Effector CD8-positive, alpha-beta T cell (primary cell): ENCODE results near the gene CA11.

Experiments used
- DNase-seq: peaks from one replicate; lab custom pipeline; 2025; lab: John Stamatoyannopoulos, UW

The CA11 gene

DNA sequence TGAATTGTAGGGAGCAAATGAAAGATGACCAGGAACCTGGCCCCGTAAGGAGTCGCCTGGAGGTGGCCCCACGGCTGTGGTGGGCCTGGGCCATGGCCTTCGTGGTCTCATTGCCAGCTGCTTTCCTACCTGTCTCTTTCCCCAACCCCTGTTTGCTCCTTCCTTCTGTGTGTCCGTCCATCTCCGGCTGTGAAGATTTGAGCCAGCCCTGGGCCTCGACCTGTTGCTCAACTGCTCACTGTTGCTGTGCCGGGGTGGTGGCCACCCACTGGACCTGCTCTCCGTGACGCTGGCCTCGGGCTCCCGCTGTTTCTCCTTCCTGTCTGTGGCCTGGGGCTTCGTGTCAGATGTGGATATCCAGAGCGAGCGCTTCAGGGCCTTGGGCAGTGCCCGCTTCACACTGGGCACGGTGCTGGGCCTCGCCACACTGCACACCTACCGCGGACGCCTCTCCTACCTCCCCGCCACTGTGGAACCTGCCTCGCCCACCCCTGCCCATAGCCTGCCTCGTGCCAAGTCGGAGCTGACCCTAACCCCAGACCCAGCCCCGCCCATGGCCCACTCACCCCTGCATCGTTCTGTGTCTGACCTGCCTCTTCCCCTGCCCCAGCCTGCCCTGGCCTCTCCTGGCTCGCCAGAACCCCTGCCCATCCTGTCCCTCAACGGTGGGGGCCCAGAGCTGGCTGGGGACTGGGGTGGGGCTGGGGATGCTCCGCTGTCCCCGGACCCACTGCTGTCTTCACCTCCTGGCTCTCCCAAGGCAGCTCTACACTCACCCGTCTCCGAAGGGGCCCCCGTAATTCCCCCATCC is 17.3 kb downstream of the CA11 start:
- DNase-seq = no peak

- no peak for DNase-seq
Observed at GRCh38 chr19:48627865-48628314, 18.1 kb downstream of the CA11 start.

GRCh38 chr19:48627201-48627864 is 18.7 kb downstream of the CA11 start:
- DNase-seq = no peak

DNA sequence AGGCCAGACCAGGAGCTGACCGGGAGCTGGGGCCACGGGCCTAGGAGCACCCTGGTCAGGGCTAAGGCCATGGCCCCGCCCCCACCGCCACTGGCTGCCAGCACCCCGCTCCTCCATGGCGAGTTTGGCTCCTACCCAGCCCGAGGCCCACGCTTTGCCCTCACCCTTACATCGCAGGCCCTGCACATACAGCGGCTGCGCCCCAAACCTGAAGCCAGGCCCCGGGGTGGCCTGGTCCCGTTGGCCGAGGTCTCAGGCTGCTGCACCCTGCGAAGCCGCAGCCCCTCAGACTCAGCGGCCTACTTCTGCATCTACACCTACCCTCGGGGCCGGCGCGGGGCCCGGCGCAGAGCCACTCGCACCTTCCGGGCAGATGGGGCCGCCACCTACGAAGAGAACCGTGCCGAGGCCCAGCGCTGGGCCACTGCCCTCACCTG is 20.1 kb downstream of the CA11 start:
- DNase-seq = no peak

DNA sequence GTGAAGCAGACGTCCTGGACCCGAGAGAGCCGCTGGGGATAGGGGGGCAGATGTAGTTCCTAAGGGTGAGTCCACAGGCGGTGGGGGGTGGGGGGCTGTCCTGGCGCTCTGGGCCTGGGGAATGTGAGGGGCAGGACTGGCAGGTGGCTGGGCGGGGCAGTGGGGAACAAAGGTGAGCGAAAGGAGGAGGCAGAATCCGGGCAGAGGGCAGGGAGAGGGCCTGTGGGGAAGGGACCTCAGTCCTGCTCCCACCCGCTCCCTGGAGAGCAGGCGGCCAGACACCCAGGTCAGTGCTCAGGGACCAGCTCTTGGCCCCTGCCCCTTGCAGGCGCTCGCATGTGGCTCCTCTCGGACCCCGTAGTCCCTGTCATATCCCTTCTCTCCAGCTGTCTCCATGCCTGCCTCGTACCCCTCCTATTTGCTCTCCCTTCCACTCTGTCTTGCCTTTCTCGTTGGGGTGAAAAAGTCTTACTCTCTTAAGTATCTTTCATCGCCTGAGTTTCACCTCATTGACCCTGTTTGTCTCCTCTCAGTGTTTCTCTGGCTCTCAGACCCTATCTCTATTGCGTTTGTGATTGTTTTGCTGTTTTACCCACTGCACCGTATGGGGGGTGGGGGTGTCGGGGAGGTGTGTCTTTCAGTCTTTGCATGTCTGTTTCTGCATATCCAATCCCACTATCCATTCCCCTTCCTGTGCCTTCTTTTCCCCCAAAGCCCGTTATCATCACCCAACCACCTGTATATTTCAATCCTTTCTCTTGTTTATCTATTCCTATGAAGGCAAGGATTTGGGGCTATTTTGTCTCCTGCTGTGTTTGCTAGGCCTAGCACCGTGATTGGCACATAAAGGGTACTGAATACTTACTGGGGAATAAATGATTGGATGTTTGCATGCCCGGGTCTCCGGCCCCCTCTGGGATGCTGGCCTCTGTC is 20.9 kb downstream of the CA11 start:
- DNase-seq = no peak

DNA sequence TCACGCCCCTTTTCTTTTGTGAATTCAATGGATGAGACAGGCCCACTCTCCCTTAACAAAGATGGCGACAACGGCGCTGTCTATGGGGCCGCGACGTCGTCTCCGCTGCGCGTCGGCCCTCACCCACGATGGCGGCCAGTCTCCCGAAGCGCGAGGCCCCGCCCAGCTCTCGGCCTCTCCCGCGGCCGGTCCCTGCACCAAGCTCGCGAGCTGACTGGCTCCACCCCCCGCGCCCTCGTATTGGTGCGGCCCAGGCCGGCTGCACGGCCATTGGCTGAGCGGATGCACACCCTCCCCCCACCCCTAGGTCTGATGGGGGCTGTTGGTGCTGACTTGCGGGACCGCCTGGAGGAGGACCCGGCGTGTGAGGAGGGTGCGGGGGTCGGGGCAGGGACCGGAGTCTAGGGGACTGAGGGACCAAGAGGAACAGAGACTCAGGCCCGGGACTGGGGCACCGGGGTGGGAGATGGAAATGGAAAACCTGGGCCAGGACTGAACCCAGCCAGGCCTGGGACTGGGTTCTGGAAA is 21.9 kb downstream of the CA11 start:
- peak; percentile 92 for DNase-seq

DNA sequence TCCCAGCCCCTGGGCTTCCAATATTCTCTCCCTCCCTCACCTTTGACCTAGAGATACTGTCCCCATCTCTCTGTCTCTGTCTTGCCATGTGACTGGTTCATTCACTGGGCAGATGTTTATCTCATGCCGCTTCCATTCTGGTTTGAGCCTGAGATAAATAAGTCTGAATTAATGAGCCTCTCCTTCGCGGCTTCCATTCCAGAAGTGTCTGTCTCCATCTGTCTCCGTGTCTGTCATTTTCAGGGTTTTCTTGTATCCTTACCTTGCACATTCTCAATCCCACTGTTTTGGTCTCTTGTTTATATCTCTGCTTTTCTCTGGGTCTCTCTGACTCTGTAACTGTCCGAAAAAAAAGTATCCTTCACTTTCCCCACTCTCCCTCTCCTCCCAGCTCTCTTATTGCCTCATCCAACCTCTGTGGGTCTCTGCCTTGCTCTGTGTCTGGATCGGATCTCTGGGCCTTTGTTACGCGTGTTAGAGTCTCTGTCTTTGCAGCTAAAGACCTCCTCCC is 22.4 kb downstream of the CA11 start:
- no peak for DNase-seq

- no peak for DNase-seq
Observed at GRCh38 chr19:48619692-48620585, 26.0 kb downstream of the CA11 start.

- peak; percentile 87 for DNase-seq
Observed at GRCh38 chr19:48618916-48619691, 26.9 kb downstream of the CA11 start, which contains the start of the genes RPL18 and SPHK2. Gene RPL18 (minus strand): TSS chr19:48619178. CDS start chr19:48619143, 35 bp downstream. Gene SPHK2 (plus strand): TSS chr19:48619506. CDS start chr19:48620515, 1,009 bp downstream.

DNA sequence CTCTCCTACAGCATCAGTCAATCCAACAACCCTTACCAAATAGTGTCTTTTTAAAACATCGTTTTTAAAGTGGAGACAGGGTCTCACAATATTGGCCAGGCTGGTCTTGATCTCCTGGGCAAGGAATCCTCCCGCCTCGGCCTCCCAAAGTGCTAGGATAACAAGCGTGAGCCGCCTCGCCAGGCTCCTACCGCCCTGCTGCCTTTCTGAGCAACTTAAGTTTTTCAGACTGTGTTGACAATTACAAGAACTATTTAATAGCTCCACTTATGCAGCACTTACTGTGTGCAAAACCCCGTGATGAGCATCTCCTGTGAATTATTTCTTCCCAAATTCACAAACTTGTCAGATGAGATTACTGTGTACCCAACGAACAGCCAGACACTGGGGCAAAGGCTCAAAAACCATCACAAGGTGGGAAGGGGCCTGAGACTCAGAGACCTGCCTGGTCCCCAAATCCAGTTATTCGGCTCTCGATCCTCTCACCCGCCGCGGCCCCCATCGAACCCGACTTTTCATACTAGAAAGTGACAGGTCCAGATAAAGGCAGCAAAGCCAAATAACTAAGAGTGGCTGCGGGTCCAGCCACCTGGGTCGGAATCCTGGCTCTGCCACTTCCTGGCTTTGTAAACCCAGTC is 27.6 kb downstream of the CA11 start:
- DNase-seq = peak; percentile 46

- DNase-seq = no peak
Observed at GRCh38 chr19:48617146-48617937, 28.6 kb downstream of the CA11 start.

- DNase-seq = no peak
Observed at GRCh38 chr19:48616491-48617056, 29.4 kb downstream of the CA11 start.

- no peak for DNase-seq
Observed at GRCh38 chr19:48616041-48616436, 29.9 kb downstream of the CA11 start.

- DNase-seq = no peak
Observed at GRCh38 chr19:48615231-48616040, 30.6 kb downstream of the CA11 start.

- no peak for DNase-seq
Observed at GRCh38 chr19:48614436-48615230, 31.4 kb downstream of the CA11 start, which contains the start of gene FAM83E. Gene FAM83E (minus strand): TSS chr19:48615076. CDS start chr19:48613372, 1,704 bp downstream.

DNA sequence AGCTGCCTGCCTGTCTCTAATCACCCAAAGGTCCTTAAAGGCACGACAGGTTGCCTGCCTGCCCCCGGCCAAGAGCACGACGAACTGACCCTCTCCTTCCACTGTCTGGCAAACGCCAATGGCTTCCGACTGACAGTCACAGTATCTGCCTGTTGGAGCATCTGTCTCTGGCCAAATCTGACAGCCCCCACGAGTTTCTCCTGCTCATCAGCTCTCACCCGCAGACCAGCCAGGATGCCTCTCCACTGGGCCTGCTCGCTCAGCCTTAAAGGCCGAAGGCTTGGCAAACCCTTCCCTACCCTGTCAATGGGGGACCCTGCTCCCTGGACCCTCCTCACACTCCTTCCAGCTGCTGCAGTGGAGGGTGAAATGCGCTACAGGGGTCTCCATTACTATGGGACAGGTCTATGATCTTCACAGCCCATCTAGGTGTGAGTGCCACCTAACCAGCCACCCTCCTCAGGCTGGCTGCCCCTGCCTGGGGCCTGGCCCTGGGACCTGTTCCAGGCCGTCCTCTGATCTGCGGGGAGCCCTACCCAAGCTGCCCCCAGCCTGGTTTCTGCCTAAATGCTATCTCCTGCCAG is 32.0 kb downstream of the CA11 start:
- no peak for DNase-seq
